CD1c-positive myeloid dendritic cell (primary cell): ENCODE data around the gene TMTC2.

Experiments used
- DNase-seq: peaks from one replicate; pipeline ENCODE4 v3.0.0-alpha.2; 2016; ENCODE audit errors: extremely low spot score

The TMTC2 gene

DNA sequence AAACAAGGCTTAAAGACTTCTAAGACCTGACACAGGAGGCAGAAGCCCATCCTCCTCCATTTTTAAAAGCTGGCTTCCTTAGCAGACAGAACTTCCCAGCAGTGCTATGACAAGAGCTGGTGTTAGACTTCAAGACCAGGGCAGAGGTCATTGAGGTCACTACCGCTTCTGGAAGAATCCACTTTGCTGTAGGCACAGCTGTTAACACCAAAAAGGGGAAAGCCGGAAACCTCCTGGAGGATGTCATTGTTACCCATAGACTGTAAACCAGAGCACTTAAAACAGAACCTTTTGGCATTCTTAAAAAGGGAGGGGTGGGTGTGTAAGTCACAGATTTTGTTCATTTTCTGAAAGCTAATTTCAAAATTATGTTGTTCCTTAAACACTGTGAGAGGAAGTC is 445.7 kb downstream of the TMTC2 start:
- DNase-seq = no peak

DNA sequence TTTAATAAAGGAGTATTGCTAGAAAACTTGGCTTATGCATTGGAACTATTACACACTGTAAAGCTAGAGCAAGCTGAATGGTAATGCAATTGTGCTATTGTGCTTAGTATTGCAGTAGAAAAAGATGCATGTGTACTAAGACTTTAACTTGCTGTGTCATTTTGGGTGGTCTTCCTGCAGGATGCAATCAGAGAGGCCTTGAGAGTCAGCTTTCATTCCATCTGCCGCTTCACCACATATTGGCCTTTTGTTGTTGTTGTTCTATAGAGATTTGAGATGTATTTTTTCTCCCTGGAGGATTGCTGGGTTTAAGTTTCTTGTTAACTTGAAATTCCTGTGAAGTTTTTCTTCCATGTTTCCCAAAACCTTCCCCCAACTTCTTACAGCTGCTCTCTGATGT is 449.7 kb downstream of the TMTC2 start:
- DNase-seq = no peak

DNA sequence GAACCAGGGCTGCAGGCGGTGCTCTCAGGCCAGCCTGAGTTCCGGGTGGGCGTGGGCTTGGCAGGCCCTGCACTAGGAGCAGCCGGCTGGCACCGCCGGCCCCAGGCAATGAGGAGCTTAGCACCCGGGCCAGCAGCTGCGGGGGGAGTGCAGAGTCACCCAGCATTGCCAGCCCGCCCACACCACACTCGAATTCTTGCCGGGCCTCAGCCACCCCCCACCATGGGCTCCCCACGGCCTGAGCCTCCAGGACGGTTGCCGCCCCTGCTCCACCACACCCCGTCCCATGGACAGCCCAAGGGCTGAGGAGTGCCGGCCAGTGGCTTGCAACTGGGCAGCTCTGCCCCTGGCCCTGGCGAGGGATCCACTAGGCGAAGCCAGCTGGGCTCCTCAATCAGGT is 453.4 kb downstream of the TMTC2 start:
- DNase-seq = no peak

DNA sequence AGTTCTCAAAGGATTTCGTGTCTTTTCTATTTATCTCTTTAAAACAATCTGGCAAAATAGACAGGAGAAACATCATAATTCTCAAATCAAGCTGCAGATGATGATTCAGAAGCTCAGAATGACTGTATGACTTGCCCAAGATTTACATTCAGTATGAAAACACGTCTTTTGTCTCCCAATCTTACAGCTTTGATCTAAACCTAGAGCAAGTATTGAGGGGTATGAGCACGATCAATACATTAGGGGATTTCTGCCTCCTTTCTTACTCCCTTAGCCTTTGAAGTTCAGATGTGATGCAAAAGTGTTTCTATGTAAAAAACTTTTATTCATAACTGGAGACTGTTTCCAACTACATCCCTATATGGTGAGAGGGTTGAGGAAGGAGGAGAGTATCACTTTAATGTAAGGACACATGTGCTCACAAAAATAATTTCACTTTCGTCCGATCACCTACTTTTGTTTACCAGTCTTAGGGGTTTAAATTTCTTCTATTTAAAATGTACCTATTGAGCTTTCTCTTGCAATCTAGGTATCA is 454.8 kb downstream of the TMTC2 start:
- no peak for DNase-seq

DNA sequence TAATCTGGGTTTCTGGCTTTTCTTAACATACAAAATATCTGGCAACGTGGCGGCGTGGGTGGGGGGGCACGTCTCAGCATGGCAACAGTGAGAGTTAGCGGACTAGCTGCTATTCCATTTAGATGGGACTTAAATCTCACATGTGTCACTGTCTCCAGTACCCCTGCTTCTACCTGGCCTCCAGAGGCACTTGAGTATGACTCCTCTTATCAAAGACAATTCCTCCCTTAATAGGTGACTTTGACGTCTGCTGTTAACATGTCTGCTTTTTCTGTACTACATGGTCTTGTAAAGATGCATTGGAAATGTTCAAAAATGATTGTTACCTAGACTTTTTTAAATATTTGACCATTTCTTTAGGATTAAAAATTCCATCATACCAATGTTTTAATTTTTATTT is 456.2 kb downstream of the TMTC2 start:
- no peak for DNase-seq

DNA sequence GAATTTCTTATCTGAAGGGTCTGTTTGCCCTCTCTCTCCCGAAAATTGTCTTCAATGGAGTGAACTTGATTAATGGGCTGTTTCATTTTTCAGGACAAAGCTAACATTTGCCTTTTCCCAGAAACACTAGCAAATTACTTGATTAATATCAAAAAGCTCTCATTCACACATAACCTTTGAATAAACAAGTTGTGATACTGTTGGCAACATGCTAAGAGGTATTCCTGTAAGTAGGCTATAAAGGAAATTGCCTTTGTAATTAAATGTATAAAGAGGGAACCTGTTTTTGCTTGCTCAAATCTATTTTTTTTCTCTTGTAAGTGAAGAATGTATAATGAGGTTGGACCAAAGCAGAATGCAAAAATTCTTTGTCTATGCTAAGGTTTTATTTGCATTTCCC is 457.2 kb downstream of the TMTC2 start:
- no peak for DNase-seq

DNA sequence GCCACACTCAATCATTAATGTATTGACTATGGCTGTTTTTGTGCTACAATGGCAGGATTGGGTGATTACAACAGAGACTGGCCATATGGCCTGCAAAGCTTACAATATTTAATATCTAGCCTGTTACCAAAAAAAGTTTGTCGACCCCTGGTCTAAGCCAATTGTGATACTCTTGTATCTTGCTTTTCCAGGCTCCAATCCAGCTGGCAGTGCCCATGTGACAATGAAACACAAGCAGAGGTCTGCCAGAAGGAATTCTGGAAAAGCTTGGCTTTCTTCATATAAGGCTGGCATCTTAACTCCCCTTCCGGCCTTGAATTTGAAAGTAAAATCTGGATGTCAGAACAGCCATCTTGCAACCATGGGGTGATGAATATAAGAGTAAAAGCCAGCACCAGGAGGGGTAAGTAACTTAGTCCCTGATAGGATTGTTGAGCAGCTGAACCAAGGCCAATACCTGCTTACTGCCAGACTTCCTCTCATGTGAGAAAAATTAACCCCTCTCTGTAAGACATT is 458.7 kb downstream of the TMTC2 start:
- no peak for DNase-seq

DNA sequence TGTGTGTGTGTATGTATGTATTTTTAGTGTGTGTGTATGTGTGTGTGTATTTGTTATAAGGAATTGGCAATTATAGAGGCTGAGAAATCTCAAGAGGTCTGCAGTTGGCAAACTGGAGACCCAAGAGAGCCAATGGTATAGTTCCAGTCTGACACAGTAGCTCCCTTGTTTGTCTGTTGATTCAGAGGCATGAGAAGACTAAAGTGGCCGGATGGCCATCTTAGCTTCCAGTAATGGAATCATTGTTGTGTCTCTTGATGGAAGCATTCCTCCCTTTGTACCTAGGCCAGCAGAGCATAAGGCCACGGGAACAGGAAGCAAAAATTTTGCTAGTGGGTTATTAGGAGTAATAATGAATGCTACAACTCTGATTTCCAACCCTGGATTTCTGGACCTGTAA is 460.6 kb downstream of the TMTC2 start:
- no peak for DNase-seq

DNA sequence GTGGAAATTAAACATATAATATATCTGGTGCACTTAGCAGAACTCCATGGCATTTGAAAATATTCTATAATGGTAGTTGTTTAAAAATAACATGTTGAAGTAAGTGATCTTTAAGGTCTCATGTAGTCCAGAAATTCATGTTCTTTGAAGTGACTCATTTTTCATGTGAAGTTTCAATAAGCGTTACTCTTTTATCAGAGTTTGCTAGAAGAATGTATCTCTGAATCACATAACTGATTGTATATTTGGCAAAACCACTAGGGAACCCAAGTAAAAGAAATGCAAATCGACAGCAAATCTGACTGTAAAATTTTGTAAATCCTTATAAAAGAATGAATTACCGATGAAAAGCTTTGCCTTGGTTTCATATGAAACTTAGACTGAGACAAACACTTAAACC is 463.3 kb downstream of the TMTC2 start:
- DNase-seq = no peak

DNA sequence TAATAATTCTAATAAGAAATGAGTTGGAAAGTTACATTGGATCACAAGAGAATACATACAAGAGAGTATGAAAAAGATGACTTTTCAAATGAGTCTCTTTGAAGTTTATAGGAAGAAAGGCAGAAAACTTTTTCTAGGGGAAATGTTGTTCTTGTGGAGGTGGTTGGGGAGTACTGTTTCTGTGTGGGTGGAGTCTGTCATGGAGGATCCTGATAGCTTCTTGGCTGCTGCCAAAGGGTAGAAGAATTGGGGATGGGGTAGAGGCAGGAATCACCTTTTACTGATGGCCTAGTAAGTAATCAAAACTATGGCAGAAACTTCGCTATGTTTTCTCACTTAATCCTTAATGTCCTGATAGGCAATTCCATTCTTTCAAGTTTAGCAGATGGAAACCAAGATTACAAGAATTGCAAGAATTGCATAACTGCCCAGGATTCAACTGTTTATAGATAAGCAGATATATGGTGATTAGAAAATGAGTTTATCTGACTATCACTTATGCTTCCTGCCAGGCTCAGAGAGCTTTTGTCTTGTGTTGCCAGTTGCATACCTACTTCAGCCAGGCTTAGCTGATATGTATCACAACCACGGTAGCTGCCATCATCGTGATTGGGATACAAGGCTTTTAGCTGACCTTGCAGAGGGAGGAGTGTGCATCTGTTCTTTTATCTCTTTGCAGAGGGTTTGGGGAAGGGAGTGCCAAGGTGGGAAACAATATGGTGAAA is 463.9 kb downstream of the TMTC2 start:
- DNase-seq = no peak

DNA sequence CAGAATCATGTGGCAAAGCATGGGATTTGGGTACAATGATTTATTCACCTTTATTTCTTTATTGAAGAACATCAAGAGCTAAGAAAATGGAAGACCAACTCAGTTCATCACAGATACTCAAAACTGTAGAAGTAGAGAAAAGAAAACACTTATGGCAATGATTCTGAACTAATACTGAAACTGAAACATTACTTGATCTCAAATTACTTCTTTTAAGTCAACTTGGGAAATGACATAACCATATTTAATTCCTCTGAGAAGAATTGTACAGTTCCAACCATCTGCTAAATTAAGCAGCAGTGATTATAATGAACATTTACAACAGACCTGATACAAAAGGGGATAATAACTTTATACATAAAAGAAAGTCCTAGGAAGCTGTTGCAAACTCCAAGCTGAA is 466.5 kb downstream of the TMTC2 start:
- DNase-seq = no peak

DNA sequence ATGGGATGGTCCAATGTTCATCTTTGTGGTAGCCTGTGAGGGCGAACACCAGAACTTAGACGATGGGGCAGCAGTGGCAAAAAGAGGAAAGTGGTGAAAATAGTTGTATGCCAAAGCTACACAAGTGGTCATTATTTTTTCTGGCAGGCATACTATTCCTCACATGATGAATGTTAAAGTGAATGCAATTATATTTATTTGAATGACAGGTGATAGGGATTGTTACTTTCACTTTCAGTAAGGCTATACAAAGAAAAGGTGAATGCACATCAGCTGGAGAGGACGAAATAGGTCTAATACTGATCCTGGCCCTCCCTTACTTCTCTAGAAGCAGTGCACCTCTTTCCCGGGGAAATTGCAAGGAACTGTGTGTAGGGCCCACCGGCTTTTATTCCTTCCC is 470.1 kb downstream of the TMTC2 start:
- DNase-seq = no peak

DNA sequence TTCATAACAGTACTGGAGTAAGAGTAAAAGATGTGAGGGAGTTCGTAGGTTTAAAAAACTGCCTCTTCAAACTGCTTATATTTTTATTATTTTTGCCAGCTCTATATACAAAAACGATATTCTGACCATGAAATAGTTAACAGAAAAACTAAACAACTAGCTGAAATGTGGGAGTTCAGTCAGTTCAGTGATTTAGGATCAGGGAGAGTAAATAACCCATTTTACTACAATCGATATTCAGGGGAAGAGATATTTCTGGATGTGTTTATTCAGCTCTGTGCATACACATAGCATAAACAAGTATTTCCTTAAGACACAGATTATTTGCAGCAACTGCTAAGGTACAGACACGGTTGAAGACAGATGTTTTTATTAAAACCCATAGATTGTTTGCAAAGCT is 470.9 kb downstream of the TMTC2 start:
- no peak for DNase-seq

DNA sequence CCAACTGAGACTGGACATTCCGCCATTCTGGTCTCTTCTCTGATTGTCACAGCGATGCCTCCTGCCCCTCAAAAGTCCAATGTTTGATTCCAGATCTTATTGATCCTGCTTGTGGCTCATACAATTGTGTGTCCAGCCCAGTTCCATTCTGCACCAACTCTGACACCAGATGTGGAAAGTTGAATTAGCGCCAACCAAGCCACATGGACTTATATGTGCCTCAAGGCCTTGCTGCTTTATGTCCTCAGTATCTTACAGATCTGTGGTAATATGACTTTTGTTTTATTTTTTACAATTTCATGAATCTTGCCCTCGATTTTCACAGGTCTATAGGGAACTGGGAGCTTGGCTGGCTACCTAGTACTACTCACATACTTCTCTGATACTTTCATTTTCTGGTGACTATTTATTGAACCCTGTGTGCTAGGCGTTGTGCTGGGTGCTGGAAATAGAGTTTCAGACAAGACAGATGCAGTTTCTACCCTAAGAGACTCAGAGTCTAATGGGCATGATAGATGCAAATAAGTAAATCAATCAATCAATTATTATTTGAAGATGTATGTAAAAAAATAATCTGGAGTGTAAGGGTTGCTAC is 472.0 kb downstream of the TMTC2 start:
- no peak for DNase-seq

DNA sequence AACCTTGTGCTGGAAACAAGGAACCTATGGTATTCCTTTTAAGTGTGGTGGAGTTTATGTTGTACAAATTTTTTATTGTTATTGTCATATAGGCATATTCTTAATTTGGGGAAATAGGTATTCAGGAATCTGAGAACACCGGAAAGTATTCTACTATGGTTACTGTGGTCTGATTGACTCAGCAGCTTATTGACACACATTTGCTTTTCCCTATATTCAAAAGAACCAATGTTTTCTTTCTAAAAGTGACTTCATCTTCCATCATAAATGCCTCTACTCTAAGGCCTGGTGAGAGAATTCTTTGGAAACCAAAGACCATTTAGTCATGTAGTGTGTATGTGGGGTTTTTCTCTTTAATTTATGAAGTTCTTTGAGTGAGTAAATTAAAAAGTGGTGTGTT is 474.8 kb downstream of the TMTC2 start:
- DNase-seq = no peak

DNA sequence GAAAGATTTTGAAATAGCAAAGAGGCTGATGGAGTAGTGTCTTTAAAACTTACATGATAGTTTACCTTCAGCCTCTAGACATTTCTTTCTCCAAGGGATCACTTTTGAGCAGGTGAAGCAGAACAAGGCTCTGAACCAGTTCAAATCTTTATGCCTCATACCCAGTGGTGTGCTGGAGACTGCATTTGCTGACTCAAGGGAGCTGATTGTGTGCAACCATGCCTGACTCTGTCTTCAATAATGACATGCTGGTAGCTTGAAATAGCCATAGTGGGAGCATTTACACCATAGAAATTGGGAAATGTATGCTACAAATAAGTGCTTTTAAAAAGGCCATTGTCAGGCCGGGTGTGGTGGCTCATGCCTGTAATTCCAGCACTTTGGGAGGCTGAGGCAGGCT is 482.0 kb downstream of the TMTC2 start:
- no peak for DNase-seq

DNA sequence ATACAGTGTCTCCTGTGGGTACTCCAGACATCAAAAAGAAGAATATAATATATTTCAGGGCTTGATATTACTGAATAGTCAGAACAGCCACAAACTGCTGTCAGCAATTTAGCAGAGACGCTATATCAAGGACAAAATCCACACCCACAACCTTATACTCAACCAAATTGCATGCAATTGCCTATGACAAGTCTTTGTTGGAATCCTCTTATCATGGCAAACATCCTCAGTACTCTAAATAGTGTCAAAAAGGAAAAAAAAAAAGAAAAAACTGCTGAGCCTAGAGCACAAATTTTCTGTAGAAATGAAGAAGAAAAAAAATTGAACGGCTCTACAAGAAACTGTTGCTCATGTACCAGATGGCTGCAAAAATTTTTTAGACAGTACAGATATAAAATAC is 485.7 kb downstream of the TMTC2 start:
- no peak for DNase-seq

DNA sequence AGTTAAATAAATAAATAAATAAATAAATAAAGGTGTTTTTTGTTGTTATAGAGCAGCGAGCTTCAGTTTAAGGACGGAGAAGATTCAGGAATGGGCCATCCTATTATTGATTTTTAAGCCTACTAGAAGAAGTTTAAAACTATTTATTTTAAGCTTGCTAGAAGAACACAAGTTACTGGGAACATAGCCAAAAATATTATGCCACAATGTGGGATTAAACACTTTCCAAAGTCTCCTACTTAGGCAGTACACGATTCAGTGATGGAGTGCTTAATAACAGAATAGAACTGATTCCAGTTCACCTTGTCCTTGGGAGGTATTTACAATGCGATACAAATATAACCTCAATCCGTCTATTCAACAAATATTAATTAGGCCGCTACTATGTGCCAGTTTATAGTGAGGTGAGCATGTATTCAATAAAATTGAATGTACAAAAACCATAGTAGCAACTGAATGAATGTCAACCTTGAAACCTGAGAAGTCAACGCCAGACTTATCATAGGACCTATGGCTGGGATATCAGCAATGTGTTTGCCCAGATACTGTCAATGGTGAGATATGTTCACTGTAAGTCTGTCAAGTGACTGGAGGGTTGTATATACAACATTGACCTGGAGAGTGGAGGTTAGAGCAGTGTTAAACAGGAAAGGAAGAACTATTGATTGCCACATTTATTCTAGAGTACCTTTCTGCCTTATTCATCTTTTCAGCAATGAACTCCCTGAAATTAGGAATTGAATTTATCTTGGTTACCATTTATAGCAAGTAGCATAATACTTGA is 486.4 kb downstream of the TMTC2 start:
- DNase-seq = no peak

DNA sequence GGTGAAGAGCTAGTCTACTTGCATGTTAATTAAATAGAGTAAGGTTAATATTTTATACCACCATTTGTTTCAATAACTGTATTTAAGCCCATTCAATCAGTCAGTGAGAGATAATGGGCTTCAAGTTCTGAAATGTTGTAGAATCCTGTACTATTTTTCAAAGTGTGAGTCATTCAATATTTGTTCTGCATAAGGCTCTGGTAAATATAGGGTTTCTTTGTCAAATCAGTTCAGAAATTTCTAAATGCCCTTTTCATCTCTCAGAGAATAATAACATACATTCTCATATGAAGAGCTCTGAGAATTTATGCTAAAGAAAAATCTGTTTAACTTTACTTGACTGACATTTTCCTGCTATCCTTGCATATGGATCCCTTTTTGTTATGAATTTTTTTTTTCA is 493.3 kb downstream of the TMTC2 start:
- DNase-seq = no peak

DNA sequence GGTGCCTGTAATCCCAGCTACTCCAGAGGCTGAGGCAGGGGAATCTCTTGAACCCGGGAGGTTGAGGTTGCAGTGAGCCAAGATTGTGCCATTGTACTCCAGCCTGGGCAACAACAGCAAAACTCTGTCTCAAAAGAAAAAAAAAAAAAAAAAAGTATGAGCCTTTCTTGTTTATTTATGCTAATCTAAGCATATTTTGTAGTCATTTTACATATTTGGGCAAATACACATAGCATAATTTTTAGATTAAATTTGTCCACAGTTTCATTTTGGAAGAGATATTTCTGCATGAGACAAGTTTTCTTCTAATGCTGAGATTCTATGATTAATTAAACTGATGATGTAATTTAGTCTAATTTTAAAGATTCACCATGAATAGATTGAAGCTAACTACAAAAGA is 494.4 kb downstream of the TMTC2 start:
- no peak for DNase-seq

DNA sequence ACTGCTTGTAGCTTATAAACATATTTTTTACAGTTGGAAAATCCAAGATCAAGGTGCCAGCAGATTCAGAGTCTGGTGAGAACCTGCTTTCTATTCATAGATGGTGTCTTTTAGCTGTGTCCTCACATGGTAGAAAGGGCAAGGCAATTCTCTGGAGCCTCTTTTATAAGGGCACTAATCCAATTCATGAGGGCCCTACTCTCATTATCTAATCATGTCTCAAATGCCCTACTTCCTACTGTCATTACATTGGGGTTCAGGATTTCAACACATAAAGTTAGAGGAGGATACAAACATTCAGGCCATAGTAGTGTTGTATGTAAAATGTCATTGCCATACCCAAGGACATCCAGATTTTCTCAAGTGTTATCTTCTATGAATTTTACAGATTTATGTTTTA is 496.4 kb downstream of the TMTC2 start:
- DNase-seq = no peak
